HepG2 (cell line): ENCODE measurements around the gene YIF1A. TPM values are rescaled to one million over a fixed set of nuclear protein-coding genes. Genes with fewer than 3 reads are reported as not detected.

Experiments used
- AGO1 ChIP-seq: fragments of 200-400 bp; formaldehyde crosslinking; IDR thresholded peaks from 2 replicates; pipeline ENCODE4 v1.6.1; 2017; ENCODE audit warnings: mild to moderate bottlenecking, low read depth, low read length, moderate library complexity; ENCODE audit not compliant: poor library complexity, severe bottlenecking
- DMTF1 ChIP-seq: sonication (generic); formaldehyde crosslinking; IDR thresholded peaks from 2 replicates; pipeline ENCODE4 v1.4.0; 2020; ENCODE audit warnings: mild to moderate bottlenecking, missing genetic modification reagents
- HOXA9 ChIP-seq: sonication (generic); formaldehyde crosslinking; IDR thresholded peaks from 2 replicates; pipeline ENCODE4 v1.8.1; 2022; ENCODE audit warnings: missing genetic modification reagents, mild to moderate bottlenecking, moderate library complexity, borderline replicate concordance
- KAT2B ChIP-seq: fragments of 150-350 bp; IDR thresholded peaks from 2 replicates; pipeline ENCODE4 v1.6.1; 2014; ENCODE audit warnings: low read depth, low read length, borderline replicate concordance
- KDM5A ChIP-seq: fragments of 200-600 bp; sonication (generic); IDR thresholded peaks from 2 replicates; pipeline ENCODE4 v1.7.0; 2018; ENCODE audit warnings: antibody characterized with exemption, mild to moderate bottlenecking, low read length, borderline replicate concordance
- MIXL1 ChIP-seq: IDR thresholded peaks from 2 replicates; pipeline ENCODE4 v1.6.1; 2016
- NFAT5 ChIP-seq: sonication (generic); formaldehyde crosslinking; IDR thresholded peaks from 2 replicates; pipeline ENCODE4 v1.4.0; 2020; ENCODE audit warnings: missing genetic modification reagents
- PRDM10 ChIP-seq: sonication (generic); formaldehyde crosslinking; IDR thresholded peaks from 2 replicates; pipeline ENCODE4 v1.4.0; 2020; ENCODE audit warnings: low read depth, missing genetic modification reagents
- RAD21 ChIP-seq: fragments of 450-650 bp; formaldehyde crosslinking; IDR thresholded peaks from 2 replicates; pipeline ENCODE4 v1.5.0; 2020; ENCODE audit warnings: mild to moderate bottlenecking
- REL ChIP-seq: sonication (generic); formaldehyde crosslinking; conservative IDR thresholded peaks from 2 replicates; pipeline ENCODE4 v1.8.0; 2022; ENCODE audit warnings: mild to moderate bottlenecking, missing genetic modification reagents, moderate library complexity
- STAT5B ChIP-seq: sonication (generic); formaldehyde crosslinking; IDR thresholded peaks from 2 replicates; pipeline ENCODE4 v1.4.0; 2020; ENCODE audit warnings: missing genetic modification reagents
- ZBTB25 ChIP-seq: IDR thresholded peaks from 2 replicates; pipeline ENCODE4 v1.6.1; 2018; ENCODE audit warnings: missing genetic modification reagents
- ZBTB7A ChIP-seq: sonication (generic); formaldehyde crosslinking; IDR thresholded peaks from 2 replicates; pipeline ENCODE4 v1.8.0; 2022; ENCODE audit warnings: mild to moderate bottlenecking, missing genetic modification reagents
- ZNF660 ChIP-seq: sonication (generic); formaldehyde crosslinking; IDR thresholded peaks from 2 replicates; pipeline ENCODE4 v1.5.1; 2020; ENCODE audit warnings: mild to moderate bottlenecking, low read depth, missing genetic modification reagents, borderline replicate concordance
- polyA plus RNA-seq, 8 experiments: library from polyadenylated mRNA; depleted of rRNA in 3 of 8; stranded (reverse) in 7 of 8; unstranded in 1 of 8; fragments of >200 nt; fragmentation: Illumina TruSeq in 4 of 8; extraction: Trizol in 4 of 8; gene quantifications; 2 replicates each; pipeline versions ENCODE4 v1.2.1 to v1.2.3, GENCODE V29; 2011 to 2016; ENCODE audit warnings: low read depth in 4 of 8, missing spikeins in 1 of 8, mixed read lengths in 1 of 8; ENCODE audit not compliant: insufficient read depth in 1 of 8
- total RNA-seq, 5 experiments: library from RNA; depleted of rRNA; stranded (reverse); fragments of >200 nt; fragmentation: Illumina TruSeq; extraction: Trizol; gene quantifications; 2 replicates each; pipeline ENCODE4 v1.2.3, GENCODE V29; 2016; ENCODE audit warnings: low read depth in 1 of 5
- TF ChIP-seq, protein P1 (sequence below): sonication (generic); formaldehyde crosslinking; IDR thresholded peaks from 2 replicates; pipeline ENCODE4 v1.4.0; 2020; ENCODE audit warnings: missing genetic modification reagents

YIF1A gene
- total and polyA plus RNA-seq, 2 of the 13 experiments (the other 11 are each of a cell fraction or from before 2014, with no cell fraction given), result 133 to 145 TPM

DNA sequence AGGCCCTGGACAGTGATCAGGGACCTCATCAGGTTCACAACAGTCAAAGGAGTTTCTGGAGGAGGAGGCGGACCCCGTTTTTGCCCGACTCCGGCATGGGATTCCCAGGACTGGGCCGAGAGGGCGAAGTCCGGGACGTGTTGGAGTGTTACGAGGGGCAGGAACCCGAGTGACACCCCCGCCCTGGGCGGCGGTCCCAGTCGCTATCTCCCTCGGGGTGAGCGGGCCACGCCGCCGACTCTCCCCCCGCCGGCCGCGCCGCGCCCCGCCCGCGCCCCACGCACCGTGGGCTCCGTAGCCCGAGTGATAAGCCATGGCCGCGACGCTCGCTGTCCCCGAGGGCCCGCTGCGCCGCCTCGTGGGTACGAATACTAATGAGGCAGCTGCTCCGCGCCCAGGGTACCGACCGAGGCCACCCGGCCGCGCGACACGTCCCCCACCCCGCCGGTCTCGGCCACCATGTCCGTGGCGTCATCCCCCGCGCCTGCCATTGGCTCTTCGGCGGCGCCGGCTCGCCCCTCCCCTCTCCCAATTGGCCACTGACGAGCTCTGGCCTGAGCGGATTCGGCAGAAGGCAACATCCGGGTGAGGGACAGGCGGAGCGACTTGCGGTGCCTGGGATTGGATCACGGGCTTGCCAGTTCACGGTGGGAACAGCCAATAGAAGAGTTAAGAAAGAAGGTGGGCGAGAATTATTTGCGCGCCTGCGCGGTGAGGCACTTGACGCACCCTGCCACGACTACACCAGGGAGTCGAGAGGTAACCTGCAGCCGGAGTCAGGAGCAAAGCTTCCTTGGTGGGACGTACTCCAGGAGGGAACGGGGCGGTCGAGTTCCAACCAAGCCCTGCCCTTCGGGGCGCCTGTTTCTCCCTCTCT is at the start of gene YIF1A (continued):
- peak; percentile 8; the same call in 1 of the 2 replicates for TF ChIP-seq PRDM10 (CRISPR knock-in tag)
- no peak for TF ChIP-seq NFAT5
- TF ChIP-seq AGO1, result peak; percentile 53
- peak; percentile 55; the same call in 1 of the 2 replicates for TF ChIP-seq ZBTB25
- no peak for TF ChIP-seq ZNF660 (CRISPR knock-in tag)
- no peak for TF ChIP-seq STAT5B (CRISPR knock-in tag)
- no peak for TF ChIP-seq DMTF1
- TF ChIP-seq MIXL1 (CRISPR knock-in tag), result peak; percentile 46; the same call in 1 of the 2 replicates
- no peak for TF ChIP-seq HOXA9 (CRISPR knock-in tag)
- peak; percentile 63; the same call in 1 of the 2 replicates for TF ChIP-seq RAD21
- peak; percentile 37; the same call in 1 of the 2 replicates for TF ChIP-seq KDM5A
- no peak for TF ChIP-seq KAT2B
- TF ChIP-seq, protein P1, sequence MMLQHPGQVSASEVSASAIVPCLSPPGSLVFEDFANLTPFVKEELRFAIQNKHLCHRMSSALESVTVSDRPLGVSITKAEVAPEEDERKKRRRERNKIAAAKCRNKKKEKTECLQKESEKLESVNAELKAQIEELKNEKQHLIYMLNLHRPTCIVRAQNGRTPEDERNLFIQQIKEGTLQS (CRISPR knock-in tag), result peak; percentile 70
- peak; percentile 58; the same call in 1 of the 2 replicates for TF ChIP-seq ZBTB7A (CRISPR knock-in tag)
- no peak; the same call in 1 of the 2 replicates for TF ChIP-seq REL (CRISPR knock-in tag)
